ENCODE data around the gene YTHDF1. TPM values are rescaled to one million over a fixed set of nuclear protein-coding genes. Genes with fewer than 3 reads are reported as not detected.

Gene YTHDF1
- polyA plus RNA-seq, 1 experiment, result 17.5 TPM

GRCh38 chr20:63150911-63151531 lies 64.9 kb downstream of the YTHDF1 start:
- Histone ChIP-seq H3K4me3 (ENCODE audit: low read depth, low read length) (no peak overlapping the region), H3K36me3 (ENCODE audit: control insufficient read depth, insufficient read depth, low read length) (no peaks in the 10 kb centered on the region), H3K27me3 (ENCODE audit: control insufficient read depth, insufficient read depth, low read length) (peaks cover 16% of the 10 kb centered on the region)
- CTCF ChIA-PET, result no interaction called here
- POLR2A ChIA-PET, result no interaction called here
- DNase-seq (ENCODE audit: low read depth), result no peak
- TF ChIP-seq CTCF (IDR thresholded peaks at IDR 0.05; ENCODE audit: insufficient read depth, low read depth, low read length), result no peak

- POLR2A ChIA-PET, result no interaction called here
- no peak for TF ChIP-seq CTCF (IDR thresholded peaks at IDR 0.05; ENCODE audit: insufficient read depth, low read depth, low read length)
- H3K4me3 ChIP-seq (ENCODE audit: low read depth, low read length), result no peak overlapping the region
- no peak for DNase-seq (ENCODE audit: low read depth)
- no peaks in the 10 kb centered on the region for H3K36me3 ChIP-seq (ENCODE audit: control insufficient read depth, insufficient read depth, low read length)
- CTCF ChIA-PET, result no interaction called here
- peaks cover 15% of the 10 kb centered on the region for H3K27me3 ChIP-seq (ENCODE audit: control insufficient read depth, insufficient read depth, low read length)
Observed at GRCh38 chr20:63150391-63150898, 65.5 kb downstream of the YTHDF1 start.

GRCh38 chr20:63149531-63150192 lies 66.3 kb downstream of the YTHDF1 start:
- ChIA-PET CTCF (no interaction called here), POLR2A (no interaction called here)
- no peak for TF ChIP-seq CTCF (IDR thresholded peaks at IDR 0.05; ENCODE audit: insufficient read depth, low read depth, low read length)
- Histone ChIP-seq H3K4me3 (ENCODE audit: low read depth, low read length) (no peak overlapping the region), H3K27me3 (ENCODE audit: control insufficient read depth, insufficient read depth, low read length) (peaks cover 11% of the 10 kb centered on the region), H3K36me3 (ENCODE audit: control insufficient read depth, insufficient read depth, low read length) (no peaks in the 10 kb centered on the region)
- no peak for DNase-seq (ENCODE audit: low read depth)

- ChIA-PET POLR2A (no interaction called here), CTCF (no interaction called here)
- TF ChIP-seq CTCF (IDR thresholded peaks at IDR 0.05; ENCODE audit: insufficient read depth, low read depth, low read length), result no peak
- DNase-seq (ENCODE audit: low read depth), result no peak
- H3K36me3 ChIP-seq (ENCODE audit: control insufficient read depth, insufficient read depth, low read length), result no peaks in the 10 kb centered on the region
- peaks cover 5% of the 10 kb centered on the region for H3K27me3 ChIP-seq (ENCODE audit: control insufficient read depth, insufficient read depth, low read length)
- no peak overlapping the region for H3K4me3 ChIP-seq (ENCODE audit: low read depth, low read length)
Observed at GRCh38 chr20:63148696-63149095, 67.2 kb downstream of the YTHDF1 start.

GRCh38 chr20:63147532-63147931 lies 68.4 kb downstream of the YTHDF1 start:
- ChIA-PET CTCF (no interaction called here), POLR2A (no interaction called here)
- H3K27me3 ChIP-seq (ENCODE audit: control insufficient read depth, insufficient read depth, low read length), result peaks cover 3% of the 10 kb centered on the region; the same call in 1 of the 2 replicates
- TF ChIP-seq CTCF (IDR thresholded peaks at IDR 0.05; ENCODE audit: insufficient read depth, low read depth, low read length), result no peak
- no peak for DNase-seq (ENCODE audit: low read depth)
- H3K36me3 ChIP-seq (ENCODE audit: control insufficient read depth, insufficient read depth, low read length), result no peaks in the 10 kb centered on the region
- no peak overlapping the region for H3K4me3 ChIP-seq (ENCODE audit: low read depth, low read length)

Small RNA genes within 50 kb of the gene (small RNA-seq; reads per million reads assigned to genes)
- gene MIR124-3 (ENCODE audit: insufficient read length, low read depth, low replicate concordance), result not detected
- gene MIR3196 (ENCODE audit: insufficient read length, low read depth, low replicate concordance), result not detected

Other genes with a start within 250 kb of the YTHDF1 start
- gene BHLHE23, start 209.2 kb downstream of the YTHDF1 start, polyA plus RNA-seq (2011; rRNA removed), result not detected in 2 replicates
- not detected in 2 replicates for gene BIRC7, start 19.8 kb upstream of the YTHDF1 start, polyA plus RNA-seq (2011; rRNA removed)
- gene NKAIN4, start 38.3 kb upstream of the YTHDF1 start, polyA plus RNA-seq (2011; rRNA removed), result not detected in 2 replicates
- 49.8 and 76.5 TPM in 2 replicates for gene ARFGAP1, start 56.7 kb upstream of the YTHDF1 start, polyA plus RNA-seq (2011; rRNA removed)
- gene COL20A1, start 77.1 kb upstream of the YTHDF1 start, polyA plus RNA-seq (2011; rRNA removed), result not detected in 2 replicates
- not detected in 2 replicates for gene CHRNA4, start 145.2 kb upstream of the YTHDF1 start, polyA plus RNA-seq (2011; rRNA removed)

Data from BJ (cell line).